Left cardiac atrium (tissue), 4 donors: ENCODE measurements around the gene ACIN1. TPM values are rescaled to one million over a fixed set of nuclear protein-coding genes. Genes with fewer than 3 reads are reported as not detected.

Experiments used
- ATAC-seq, 2 donors: fragments of 200-7000 bp; cut with Tn5 transposase; one replicate each; pipeline ENCODE4 v1.9.1; 2020; ENCODE audit warnings: mild to moderate bottlenecking in 2 of 2, moderate library complexity in 2 of 2
- DNase-seq: peaks from one replicate; pipeline ENCODE4 v3.0.0-alpha.2; 2020
- intact Hi-C, 2 donors: fragments of 100-400 bp; cut with DNase I; formaldehyde crosslinking; loops; one replicate each; pipeline versions ENCODE4 v1.14.1 to v1.15.1; 2022 to 2023
- total RNA-seq, 2 donors: library from RNA; stranded (reverse); fragmentation: NEBNext Ultra II Directional; extraction: Animal tissue kit (Norgen Biotek cat#: 25700); gene quantifications; one replicate each; pipeline ENCODE4 v1.2.1, GENCODE V29; 2021
- donor health status: DM: no; HTN: yes; CAD: no.
- donor health status: DM: no; HTN: yes; CAD: no; lungs with severe emphysema.
- donor health status: DM: yes; HTN: yes; CAD: no.
- donor health status: Dilated cardiomyopathy.

Gene ACIN1
- total RNA-seq, 2 donors from 2014 or later: 71.4 to 77.5 TPM

- no peak for ATAC-seq
- intact Hi-C loops: no loop called here
- DNase-seq: no peak
Observed at GRCh38 chr14:23125011-23125410, 30.1 kb upstream of the ACIN1 start.

GRCh38 chr14:23124337-23124954 lies 29.5 kb upstream of the ACIN1 start:
- no peak for DNase-seq
- ATAC-seq: no peak
- intact Hi-C loops: loop anchor here in 1 of 2 donors (5.0 kb wide), 1 partner anchor 173 kb away; no protein-coding TSS in a partner anchor

GRCh38 chr14:23123419-23123818 lies 28.5 kb upstream of the ACIN1 start:
- intact Hi-C loops: loop anchor here in 1 of 2 donors (5.0 kb wide), 1 partner anchor 174 kb away; no protein-coding TSS in a partner anchor

GRCh38 chr14:23122086-23122485 lies 27.1 kb upstream of the ACIN1 start:
- intact Hi-C loops: loop anchor here in 1 of 2 donors (5.0 kb wide), 1 partner anchor 175 kb away; no protein-coding TSS in a partner anchor
- no peak for ATAC-seq
- DNase-seq: no peak

More at GRCh38 chr14:23123419-23123818, 28.5 kb upstream of the ACIN1 start:
- DNase-seq: peak; percentile 82
- peak; percentile 57 to 83 for ATAC-seq

- intact Hi-C loops: loop anchor here (2.0 to 5.0 kb wide), 2 partner anchors 65 to 176 kb away; no protein-coding TSS in a partner anchor
- DNase-seq (peak; percentile 75), ATAC-seq (peak; percentile 45 to 68)
Observed at GRCh38 chr14:23121361-23121771, 26.4 kb upstream of the ACIN1 start.

GRCh38 chr14:23120541-23121251 lies 25.8 kb upstream of the ACIN1 start:
- intact Hi-C loops: loop anchor here (1.0 to 5.0 kb wide), 3 partner anchors 66 to 177 kb away; no protein-coding TSS in a partner anchor
- peak; percentile 84 to 86 for ATAC-seq
- peak; percentile 93 for DNase-seq

- no peak for DNase-seq
- ATAC-seq: no peak
- intact Hi-C loops: loop anchor here (1.0 to 5.0 kb wide), 3 partner anchors 67 to 178 kb away; no protein-coding TSS in a partner anchor
Observed at GRCh38 chr14:23119363-23120327, 24.7 kb upstream of the ACIN1 start.

- intact Hi-C loops: no loop called here
- no peak for DNase-seq
- no peak for ATAC-seq
Observed at GRCh38 chr14:23118506-23119362, 23.8 kb upstream of the ACIN1 start, which contains the start of gene CEBPE. CEBPE (minus strand) TSS chr14:23119255; CDS start chr14:23119091, 164 bp downstream.

- ATAC-seq: no peak
- intact Hi-C loops: no loop called here
- DNase-seq: no peak
Observed at GRCh38 chr14:23117371-23118020, 22.6 kb upstream of the ACIN1 start.

GRCh38 chr14:23115918-23116317 lies 21.0 kb upstream of the ACIN1 start:
- DNase-seq: no peak
- intact Hi-C loops: no loop called here
- no peak for ATAC-seq

GRCh38 chr14:23115039-23115731 lies 20.2 kb upstream of the ACIN1 start:
- ATAC-seq (peak; percentile 19 to 76), DNase-seq (no peak)
- intact Hi-C loops: no loop called here

GRCh38 chr14:23114669-23115038 lies 19.7 kb upstream of the ACIN1 start:
- DNase-seq (no peak), ATAC-seq (peak in 1 of 2 donors; percentile 3)
- intact Hi-C loops: loop anchor here in 1 of 2 donors (5.0 kb wide), 1 partner anchor 443 kb away; the partner anchor contains the start of gene THTPA

GRCh38 chr14:23114120-23114458 lies 19.2 kb upstream of the ACIN1 start:
- no peak for DNase-seq
- no peak for ATAC-seq
- intact Hi-C loops: loop anchor here in 1 of 2 donors (5.0 kb wide), 1 partner anchor 443 kb away; the partner anchor contains the start of gene THTPA

- intact Hi-C loops: loop anchor here in 1 of 2 donors (5.0 kb wide), 1 partner anchor 444 kb away; the partner anchor contains the start of gene THTPA
- ATAC-seq: peak; percentile 14 to 38
- DNase-seq: no peak
Observed at GRCh38 chr14:23113431-23114119, 18.6 kb upstream of the ACIN1 start.

GRCh38 chr14:23112359-23113178 lies 17.6 kb upstream of the ACIN1 start:
- intact Hi-C loops: loop anchor here in 1 of 2 donors (5.0 kb wide), 1 partner anchor 445 kb away; the partner anchor contains the start of gene THTPA
- DNase-seq (peak; percentile 48), ATAC-seq (peak; percentile 30 to 60)
